B cell (primary cell): ENCODE measurements around the gene MNX1. TPM values are rescaled to one million over a fixed set of nuclear protein-coding genes. Genes with fewer than 3 reads are reported as not detected.

Source experiments
- ATAC-seq: fragments of 200-7000 bp; cut with Tn5 transposase; one replicate; pipeline ENCODE4 v1.10.0; 2021; ENCODE audit warnings: low read depth, mild to moderate bottlenecking, moderate number of reproducible peaks, moderate library complexity
- CTCF ChIA-PET: fragments of 350-600 bp; sonication (Branson Sonifier 250); formaldehyde crosslinking; loops from one replicate; lab custom pipeline; 2021; ENCODE audit warnings: antibody characterized with exemption, inconsistent platforms; lab: Charles Lee
- POLR2A ChIA-PET: fragments of 350-600 bp; sonication (Branson Sonifier 250); formaldehyde crosslinking; loops from one replicate; lab custom pipeline; 2021; ENCODE audit warnings: antibody characterized with exemption; lab: Charles Lee
- DNase-seq: peaks from one replicate; pipeline ENCODE4 v3.0.0; 2013
- H2AFZ ChIP-seq: 2 replicates; pipeline ENCODE4 v1.6.1; 2012; ENCODE audit warnings: mild to moderate bottlenecking, low read depth, low read length; ENCODE audit not compliant: insufficient read depth, poor library complexity, severe bottlenecking
- H3K27ac ChIP-seq, 2 donors: 1 replicate in 1 of 2; 2 replicates in 1 of 2; pipeline ENCODE4 v1.5.1; 2012 to 2013; ENCODE audit warnings: low read length in 2 of 2, mild to moderate bottlenecking in 2 of 2, moderate library complexity in 1 of 2
- H3K27me3 ChIP-seq, 4 experiments: fragments of 200-600 bp in 1 of 4; sonication (generic) in 1 of 4; replicated peaks in 1 of 4; 1 replicate in 2 of 4; 2 replicates in 2 of 4; pipeline versions ENCODE4 v1.6.1 to v1.7.0; 2013 to 2016; ENCODE audit warnings: low read length in 3 of 4, mild to moderate bottlenecking in 2 of 4, mixed read lengths in 1 of 4, moderate library complexity in 1 of 4; ENCODE audit not compliant: insufficient read depth in 4 of 4, control insufficient read depth in 3 of 4; ENCODE audit errors: control extremely low read depth in 1 of 4
- H3K36me3 ChIP-seq, 2 experiments: replicated peaks in 1 of 2; 1 replicate in 1 of 2; 2 replicates in 1 of 2; pipeline versions ENCODE4 v1.6.1 to v1.7.1; 2013; ENCODE audit warnings: low read length in 1 of 2; ENCODE audit not compliant: insufficient read depth in 2 of 2, control insufficient read depth in 1 of 2; ENCODE audit errors: control extremely low read depth in 1 of 2, extremely low read depth in 1 of 2
- H3K4me1 ChIP-seq, 2 donors: fragments of 200-600 bp in 1 of 2; sonication (generic) in 1 of 2; 1 replicate in 1 of 2; 2 replicates in 1 of 2; pipeline versions ENCODE4 v1.5.1 to v1.6.1; 2013 to 2017; ENCODE audit warnings: low read length in 2 of 2; ENCODE audit not compliant: control insufficient read depth in 2 of 2, insufficient read depth in 2 of 2
- H3K4me2 ChIP-seq: replicated peaks from 2 replicates; pipeline ENCODE3; 2012; ENCODE audit warnings: mild to moderate bottlenecking, low read depth, low read length; ENCODE audit not compliant: poor library complexity, severe bottlenecking
- H3K4me3 ChIP-seq, 5 experiments: fragments of 200-600 bp in 1 of 5; sonication (generic) in 1 of 5; 1 replicate in 3 of 5; 2 replicates in 2 of 5; pipeline versions ENCODE4 v1.5.1 to v1.7.0; 2011 to 2016; ENCODE audit warnings: low read length in 4 of 5, mild to moderate bottlenecking in 4 of 5, low read depth in 2 of 5, control low read depth in 1 of 5, moderate library complexity in 1 of 5; ENCODE audit not compliant: insufficient read depth in 1 of 5; ENCODE audit errors: control extremely low read depth in 1 of 5, extremely low read depth in 1 of 5
- H3K79me2 ChIP-seq: fragments of 200-600 bp; sonication (generic); one replicate; pipeline ENCODE4 v1.6.0; 2016; ENCODE audit warnings: low read length; ENCODE audit not compliant: control insufficient read depth, insufficient read depth
- H3K9ac ChIP-seq: fragments of 200-600 bp; sonication (generic); 2 replicates; pipeline ENCODE4 v1.6.1; 2017; ENCODE audit warnings: mild to moderate bottlenecking, low read length, moderate library complexity
- H3K9me3 ChIP-seq, 3 donors: one replicate each; pipeline versions ENCODE4 v1.6.1 to v1.7.1; 2013; ENCODE audit warnings: low read length in 2 of 3; ENCODE audit not compliant: control insufficient read depth in 2 of 3, insufficient read depth in 1 of 3; ENCODE audit errors: control extremely low read depth in 1 of 3
- H4K20me1 ChIP-seq: 2 replicates; pipeline ENCODE4 v1.6.0; 2012; ENCODE audit warnings: mild to moderate bottlenecking, low read length; ENCODE audit not compliant: insufficient read depth, control insufficient read depth, poor library complexity, severe bottlenecking
- H3K27ac Mint-ChIP-seq: one replicate; pipeline ENCODE4 v1.8.0; 2021; ENCODE audit warnings: mixed read lengths
- H3K27me3 Mint-ChIP-seq: one replicate; pipeline ENCODE4 v1.8.0; 2021; ENCODE audit warnings: mixed read lengths
- H3K4me1 Mint-ChIP-seq: one replicate; pipeline ENCODE4 v1.8.0; 2021; ENCODE audit warnings: mixed read lengths
- H3K4me3 Mint-ChIP-seq: one replicate; pipeline ENCODE4 v1.8.0; 2021; ENCODE audit warnings: mixed read lengths
- H3K9me3 Mint-ChIP-seq: one replicate; pipeline ENCODE4 v1.8.0; 2022; ENCODE audit warnings: mixed read lengths; ENCODE audit not compliant: insufficient read depth
- CTCF ChIP-seq: fragments of 200-600 bp; IDR thresholded peaks from one replicate; pipeline ENCODE4 v1.8.0; 2022; ENCODE audit warnings: antibody characterized with exemption, mild to moderate bottlenecking
- EZH2 ChIP-seq: IDR thresholded peaks from 2 replicates; pipeline ENCODE4 v1.6.1; 2012; ENCODE audit warnings: borderline replicate concordance, low read depth, mild to moderate bottlenecking, moderate library complexity, low read length; ENCODE audit not compliant: insufficient read depth, poor library complexity, severe bottlenecking
- WGBS: methylation state at CpG from one replicate; pipeline ENCODE4 v1.1.5; 2013; ENCODE audit warnings: missing lambda C conversion rate; ENCODE audit not compliant: insufficient coverage; 5-methylcytosine and 5-hydroxymethylcytosine counted together
- intact Hi-C: fragments of 100-400 bp; cut with micrococcal nuclease; formaldehyde crosslinking; loops from one replicate; pipeline ENCODE4 v1.10.0; 2022
- polyA plus RNA-seq: library from polyadenylated mRNA; depleted of rRNA; stranded (reverse); fragments of >200 nt; gene quantifications from 2 replicates; pipeline ENCODE4 v1.2.3, GENCODE V29; 2012
- total RNA-seq, 2 donors: library from RNA; stranded (reverse); fragments of 120-200 nt in 1 of 2; gene quantifications; 1 replicate in 1 of 2; 2 replicates in 1 of 2; pipeline versions ENCODE4 v1.2.3 to v1.2.4, GENCODE V29; 2013 to 2022

MNX1 gene
- total and polyA plus RNA-seq, 2 donors (not counting 1 experiment from before 2014, with no cell fraction given) = not detected

- Mint-ChIP-seq H3K4me1 (no peaks in the 10 kb centered on the region), H3K9me3 (peaks cover 8% of the 10 kb centered on the region), H3K27me3 (peaks cover 13% of the 10 kb centered on the region), H3K4me3 (no peak overlapping the region), H3K27ac (no peak overlapping the region)
- no peak overlapping the region for H2AFZ ChIP-seq
- no peak overlapping the region for H3K27ac ChIP-seq
- intact Hi-C loops = no loop called here
- H3K9me3 ChIP-seq = peaks cover 0 to 7% (median 2%) of the 10 kb centered on the region in 3 donors
- no peaks in the 10 kb centered on the region for H4K20me1 ChIP-seq
- no peaks in the 10 kb centered on the region for H3K79me2 ChIP-seq
- no peak for TF ChIP-seq CTCF
- no peak for TF ChIP-seq EZH2
- no peak overlapping the region for H3K4me3 ChIP-seq
- CTCF ChIA-PET = no interaction called here
- no peak for ATAC-seq
- POLR2A ChIA-PET = no interaction called here
- DNase-seq = no peak
- no peaks in the 10 kb centered on the region for H3K4me1 ChIP-seq
- H3K36me3 ChIP-seq = no peaks in the 10 kb centered on the region
- H3K9ac ChIP-seq = no peak overlapping the region
- no peak overlapping the region for H3K4me2 ChIP-seq
- H3K27me3 ChIP-seq = peaks cover 0 to 4% (median 0%) of the 10 kb centered on the region in 4 experiments
- 70% methylated on average over 13 of the region's 13 CpGs for WGBS
Measured at GRCh38 chr7:157041004-157041403, 30.5 kb upstream of the MNX1 start.

- H3K9me3 ChIP-seq = peaks cover 0 to 7% (median 2%) of the 10 kb centered on the region in 3 donors
- CTCF ChIA-PET = no interaction called here
- H3K79me2 ChIP-seq = no peaks in the 10 kb centered on the region
- no peaks in the 10 kb centered on the region for H3K36me3 ChIP-seq
- WGBS = 79% methylated on average over 9 of the region's 9 CpGs
- ATAC-seq (no peak), DNase-seq (no peak)
- Mint-ChIP-seq H3K9me3 (peaks cover 8% of the 10 kb centered on the region), H3K27me3 (peaks cover 22% of the 10 kb centered on the region), H3K27ac (no peak overlapping the region), H3K4me3 (no peak overlapping the region), H3K4me1 (no peaks in the 10 kb centered on the region)
- intact Hi-C loops = no loop called here
- TF ChIP-seq CTCF (no peak), EZH2 (no peak)
- H3K4me1 ChIP-seq = no peaks in the 10 kb centered on the region
- no peak overlapping the region for H3K27ac ChIP-seq
- H3K27me3 ChIP-seq = peaks cover 0 to 6% (median 0%) of the 10 kb centered on the region in 4 experiments
- H3K9ac ChIP-seq = no peak overlapping the region
- POLR2A ChIA-PET = no interaction called here
- H2AFZ ChIP-seq = no peak overlapping the region
- H3K4me3 ChIP-seq = no peak overlapping the region
- H3K4me2 ChIP-seq = no peak overlapping the region
- no peaks in the 10 kb centered on the region for H4K20me1 ChIP-seq
Measured at GRCh38 chr7:157037635-157038034, 27.2 kb upstream of the MNX1 start.
